Measurements from ENCODE around the gene DCTN4.

The DCTN4 gene

DNA sequence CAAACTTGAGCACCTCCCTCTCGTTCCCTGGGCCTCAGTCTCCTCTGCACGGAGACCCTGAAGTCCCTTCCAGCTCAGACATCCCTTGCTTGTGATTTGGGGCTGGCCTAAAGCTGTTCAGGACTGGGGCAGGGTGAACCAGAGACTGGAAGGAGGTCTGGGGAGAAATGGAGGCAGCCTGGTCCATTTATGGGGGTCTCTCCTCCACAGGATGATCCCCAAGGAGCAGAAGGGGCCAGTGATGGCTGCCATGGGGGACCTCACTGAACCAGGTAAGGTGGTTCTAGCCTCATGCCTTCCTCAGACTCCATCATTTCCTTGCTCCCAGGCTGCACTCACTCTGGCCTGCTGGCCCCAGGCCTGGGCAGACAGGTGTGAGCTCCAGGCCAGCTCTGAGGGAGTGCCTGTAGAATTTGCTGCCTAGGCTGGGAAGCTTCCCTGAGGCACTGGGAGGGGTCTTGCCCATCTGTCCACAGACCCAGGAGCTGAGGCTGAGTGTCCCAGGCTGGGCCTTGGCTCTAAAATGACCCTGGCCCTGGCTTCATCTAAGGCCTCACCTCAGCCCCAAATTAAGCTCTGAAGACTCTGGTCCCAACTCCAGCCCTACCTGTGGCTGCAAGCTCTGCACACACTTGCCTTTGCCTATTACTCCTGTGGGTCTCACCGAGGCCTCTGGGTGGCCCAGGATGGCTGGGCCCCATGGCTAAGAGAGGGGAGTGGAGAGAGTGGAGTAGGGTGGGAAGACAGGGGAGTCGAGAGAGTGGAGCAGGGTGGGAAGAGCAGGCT lies 95.9 kb downstream of the DCTN4 start:
- DNase-seq: no peak

DNA sequence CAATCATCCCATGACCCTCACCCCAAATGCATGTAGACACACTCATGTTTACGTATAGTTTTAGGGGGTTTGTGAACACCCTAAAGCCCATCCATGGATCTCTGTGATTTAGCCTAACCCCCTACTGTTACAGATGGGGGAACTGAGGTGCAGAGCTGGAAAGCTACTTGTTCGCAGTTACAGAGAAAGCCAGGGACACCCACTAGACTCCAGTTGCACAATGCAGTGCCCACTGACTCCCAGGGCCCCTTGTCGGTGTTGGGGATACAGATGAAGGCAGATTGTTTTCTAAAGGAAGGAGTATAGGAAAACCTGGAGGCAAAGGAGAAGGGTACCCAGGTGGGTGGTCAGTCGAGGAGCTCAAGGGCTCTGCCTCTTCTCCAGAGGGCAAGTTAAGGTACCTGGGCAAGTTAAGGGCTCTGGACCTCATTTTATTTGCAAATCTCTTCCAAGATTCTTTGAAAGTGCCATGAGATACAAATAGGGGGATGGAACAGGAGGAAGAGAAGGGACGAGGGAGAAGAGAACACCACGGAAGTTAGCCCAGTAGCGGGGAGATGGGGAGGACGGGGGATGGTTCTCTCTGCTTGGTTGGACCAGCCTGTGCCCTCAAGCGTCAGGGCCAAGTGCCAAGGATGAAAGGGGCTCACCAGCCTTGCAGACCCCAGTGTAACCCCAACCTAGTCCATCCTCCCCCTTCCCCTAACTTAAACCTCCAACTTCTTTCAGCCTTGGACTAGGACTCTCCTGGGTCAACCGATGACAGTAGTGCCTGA lies 96.8 kb downstream of the DCTN4 start:
- DNase-seq: no peak

DNA sequence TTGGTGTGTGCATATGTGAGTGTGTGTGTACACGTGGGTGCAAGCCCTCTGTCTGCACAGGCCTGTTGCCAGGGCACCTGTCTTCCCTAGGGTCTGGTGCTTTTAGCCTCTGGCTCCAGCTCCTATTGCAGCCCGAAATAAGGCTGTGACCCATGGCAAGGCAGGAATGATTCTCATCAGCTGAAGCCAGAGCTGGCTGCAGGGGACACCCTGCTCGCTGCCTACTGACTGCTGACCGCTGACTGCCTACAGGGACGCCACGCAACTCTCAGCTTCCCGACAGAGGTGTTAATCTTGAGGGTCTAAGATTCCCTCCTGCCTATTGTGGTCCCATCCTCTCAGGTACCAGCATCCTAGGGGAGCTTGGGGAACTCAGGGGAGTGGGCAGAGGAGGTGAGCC lies 97.7 kb downstream of the DCTN4 start, which contains the start of gene MYOZ3:
Gene MYOZ3 (plus strand): TSS at position 166 of the 400 bp plus-strand sequence. CDS start 1,691 bp downstream, outside the sequence.
- no peak for DNase-seq

DNA sequence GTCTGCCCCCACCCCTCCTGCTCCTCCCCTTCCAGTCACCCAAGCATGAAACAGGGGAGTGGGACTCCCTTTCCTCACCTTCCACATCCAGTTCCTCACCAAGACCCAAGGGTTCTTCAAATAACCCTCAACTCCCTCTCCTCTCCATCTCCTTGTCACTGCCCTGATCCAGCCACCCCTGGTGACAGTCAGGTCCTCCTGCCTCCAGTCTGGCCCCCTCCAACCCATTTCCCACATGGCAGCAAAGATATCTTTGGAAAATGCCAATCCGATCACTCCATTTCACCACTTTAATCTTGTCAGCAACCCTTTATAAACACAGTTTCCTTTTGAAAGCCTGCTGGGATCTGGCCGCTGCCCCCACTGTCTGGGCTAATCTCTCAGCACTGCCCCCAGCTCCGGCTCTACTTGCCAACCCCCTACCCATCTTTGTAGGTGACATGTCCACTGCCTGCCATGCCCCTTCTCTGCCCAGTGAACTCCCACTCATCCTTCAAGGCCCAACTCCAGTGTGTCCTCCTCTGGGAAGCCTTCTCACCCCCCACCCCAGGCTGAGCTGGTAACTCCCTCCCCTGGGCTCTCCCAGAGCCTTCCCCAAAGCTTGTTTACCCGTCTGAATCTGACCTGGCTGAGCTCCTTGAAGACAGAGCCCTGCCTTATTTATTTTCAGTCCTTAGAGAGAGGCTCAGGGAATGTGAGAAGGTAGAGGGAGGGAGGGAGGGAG lies 98.5 kb downstream of the DCTN4 start:
- DNase-seq: no peak

DNA sequence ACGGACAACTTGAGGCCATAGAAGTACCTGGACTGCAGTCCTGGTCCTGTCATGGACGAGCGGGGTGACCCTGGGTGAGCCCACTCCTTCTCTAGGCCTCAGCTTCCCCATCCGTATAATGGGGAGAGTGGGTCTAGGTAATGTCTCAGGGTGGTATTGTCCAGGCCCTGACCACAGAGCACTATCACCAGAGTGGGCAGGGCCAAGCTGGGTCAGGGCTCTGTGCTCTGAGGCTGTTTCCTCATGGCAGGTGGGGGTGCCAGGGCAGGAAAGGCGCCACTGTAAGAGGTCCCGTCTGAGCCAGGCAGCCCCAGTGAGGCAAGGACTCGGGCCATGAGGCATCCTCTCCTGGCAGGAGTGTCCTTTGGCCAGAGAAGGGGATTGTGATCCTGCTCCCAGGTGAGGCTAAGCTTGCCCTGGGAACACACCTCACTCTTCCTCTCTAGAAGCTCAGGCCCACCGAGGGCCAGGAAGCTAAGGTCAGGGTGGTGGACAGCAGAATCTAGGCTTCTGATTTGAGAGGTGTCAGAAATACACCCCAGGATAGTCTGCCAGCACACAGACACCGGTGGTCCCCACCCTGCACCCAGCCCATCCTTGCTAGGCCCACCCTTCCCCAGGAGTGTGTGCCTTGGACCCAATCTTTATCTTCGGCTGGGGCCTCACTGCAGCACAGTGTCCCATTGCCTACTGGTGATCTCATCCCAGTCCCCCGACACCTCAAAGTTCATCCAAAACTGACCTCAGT lies 99.3 kb downstream of the DCTN4 start:
- no peak for DNase-seq

DNA sequence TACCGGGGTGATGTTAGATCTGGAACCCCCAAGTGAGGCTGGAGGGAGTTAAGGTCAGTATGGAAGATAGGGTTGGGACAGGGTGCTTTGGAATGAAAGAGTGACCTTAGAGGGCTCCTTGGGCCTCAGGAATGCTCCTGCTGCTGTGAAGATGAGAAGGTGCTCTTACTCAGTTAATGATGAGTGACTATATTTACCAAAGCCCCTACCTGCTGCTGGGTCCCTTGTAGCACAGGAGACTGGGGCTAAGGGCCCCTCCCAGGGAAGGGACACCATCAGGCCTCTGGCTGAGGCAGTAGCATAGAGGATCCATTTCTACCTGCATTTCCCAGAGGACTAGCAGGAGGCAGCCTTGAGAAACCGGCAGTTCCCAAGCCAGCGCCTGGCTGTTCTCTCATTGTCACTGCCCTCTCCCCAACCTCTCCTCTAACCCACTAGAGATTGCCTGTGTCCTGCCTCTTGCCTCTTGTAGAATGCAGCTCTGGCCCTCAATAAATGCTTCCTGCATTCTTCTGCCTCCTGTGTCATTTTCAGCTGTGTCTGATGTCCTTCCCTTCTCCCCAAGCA lies 100.0 kb downstream of the DCTN4 start:
- no peak for DNase-seq
